K562 (cell line): ENCODE measurements around the gene SLC25A45. TPM values are rescaled to one million over a fixed set of nuclear protein-coding genes. Genes with fewer than 3 reads are reported as not detected.

Experiments
- ADNP ChIP-seq: fragments of 200-800 bp; sonication (Bioruptor generic); IDR thresholded peaks from 2 replicates; pipeline ENCODE4 v1.6.1; 2016; ENCODE audit warnings: missing genetic modification characterization, missing compliant biosample characterization
- CHAMP1 ChIP-seq: fragments of 450-650 bp; IDR thresholded peaks from 2 replicates; pipeline ENCODE4 v1.6.1; 2016; ENCODE audit warnings: mild to moderate bottlenecking
- CTBP1 ChIP-seq: fragments of 450-650 bp; IDR thresholded peaks from 2 replicates; pipeline ENCODE4 v1.6.1; 2016; ENCODE audit warnings: borderline replicate concordance
- GATAD2A ChIP-seq: fragments of 450-650 bp; IDR thresholded peaks from 2 replicates; pipeline ENCODE4 v1.6.1; 2017
- ILF3 ChIP-seq: fragments of 450-650 bp; IDR thresholded peaks from 2 replicates; pipeline ENCODE4 v1.6.1; 2018; ENCODE audit warnings: antibody characterized with exemption, mild to moderate bottlenecking, moderate library complexity, borderline replicate concordance
- LARP7 ChIP-seq: fragments of 450-650 bp; IDR thresholded peaks from 2 replicates; pipeline ENCODE4 v1.6.1; 2016
- MCM3 ChIP-seq: fragments of 450-650 bp; IDR thresholded peaks from 2 replicates; pipeline ENCODE4 v1.6.1; 2016
- PRMT5 ChIP-seq: sonication (generic); formaldehyde crosslinking; IDR thresholded peaks from 2 replicates; pipeline ENCODE4 v1.5.0; 2020; ENCODE audit warnings: missing genetic modification reagents
- TAL1 ChIP-seq: fragments of 450-650 bp; IDR thresholded peaks from 2 replicates; pipeline ENCODE4 v1.6.1; 2016; ENCODE audit warnings: mild to moderate bottlenecking
- U2AF2 ChIP-seq: fragments of 200-400 bp; formaldehyde crosslinking; optimal IDR thresholded peaks from 2 replicates; pipeline ENCODE3; 2017; ENCODE audit warnings: low read depth, mild to moderate bottlenecking, low read length
- ZNF398 ChIP-seq: fragments of 250-450 bp; sonication (Bioruptor Pico); IDR thresholded peaks from 2 replicates; pipeline ENCODE4 v1.8.0; 2021; ENCODE audit warnings: moderate library complexity, mild to moderate bottlenecking, inconsistent platforms
- ZNF79 ChIP-seq: fragments of 250-450 bp; sonication (Bioruptor Pico); IDR thresholded peaks from 2 replicates; pipeline ENCODE4 v1.4.0; 2020; ENCODE audit warnings: low read depth, mild to moderate bottlenecking, moderate library complexity
- polyA plus RNA-seq, 8 experiments: library from polyadenylated mRNA; depleted of rRNA in 4 of 8; stranded (reverse) in 5 of 8; unstranded in 3 of 8; fragments of >200 nt; fragmentation: Nextera tagmentation in 2 of 8; fragmentation: Illumina TruSeq in 1 of 8; extraction: Ambion mirVana in 2 of 8; extraction: Trizol in 1 of 8; gene quantifications; 2 replicates each; pipeline versions ENCODE4 v1.2.1 to v1.2.3, GENCODE V29; 2011 to 2014; ENCODE audit warnings: inconsistent platforms in 1 of 8, missing spikeins in 1 of 8
- total RNA-seq, 7 experiments: library from RNA; depleted of rRNA in 6 of 7; stranded (reverse); fragments of >200 nt in 6 of 7; fragmentation: Illumina TruSeq in 2 of 7; extraction: Trizol in 2 of 7; gene quantifications; 2 replicates each; pipeline versions ENCODE4 v1.2.1 to v1.2.3, GENCODE V29; 2011 to 2021; ENCODE audit warnings: low replicate concordance in 1 of 7
- TF ChIP-seq, protein P1 (sequence below): fragments of 250-450 bp; sonication (Bioruptor Pico); IDR thresholded peaks from 2 replicates; pipeline ENCODE4 v1.8.0; 2021; ENCODE audit warnings: borderline replicate concordance, mild to moderate bottlenecking, moderate library complexity; ENCODE audit not compliant: poor library complexity, severe bottlenecking
- TF ChIP-seq, protein P2 (sequence below): fragments of 250-450 bp; sonication (Bioruptor Pico); IDR thresholded peaks from 2 replicates; pipeline ENCODE4 v1.8.0; 2022; ENCODE audit warnings: inconsistent platforms, mild to moderate bottlenecking, moderate library complexity, borderline replicate concordance
- TF ChIP-seq, protein P3 (sequence below): fragments of 450-650 bp; IDR thresholded peaks from one replicate; pipeline ENCODE4 v1.6.1; 2018; ENCODE audit warnings: mild to moderate bottlenecking, moderate library complexity; ENCODE audit not compliant: partially characterized antibody

Gene SLC25A45
- total and polyA plus RNA-seq, 9 of the 15 experiments (the other 6 are each of a cell fraction or from before 2014, with no cell fraction given): 0.15 to 2.3 (median 0.68) TPM

GRCh38 chr11:65421794-65422632, 39.6 kb upstream of the SLC25A45 start (continued):
- TF ChIP-seq GATAD2A: no peak
- peak; percentile 47; the same call in 1 of the 2 replicates for TF ChIP-seq CTBP1
- no peak for TF ChIP-seq U2AF2
- TF ChIP-seq LARP7: no peak
- TF ChIP-seq, protein P1, sequence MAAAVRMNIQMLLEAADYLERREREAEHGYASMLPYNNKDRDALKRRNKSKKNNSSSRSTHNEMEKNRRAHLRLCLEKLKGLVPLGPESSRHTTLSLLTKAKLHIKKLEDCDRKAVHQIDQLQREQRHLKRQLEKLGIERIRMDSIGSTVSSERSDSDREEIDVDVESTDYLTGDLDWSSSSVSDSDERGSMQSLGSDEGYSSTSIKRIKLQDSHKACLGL (CRISPR knock-in tag): no peak
- peak; percentile 60; the same call in 1 of the 2 replicates for TF ChIP-seq ZNF79 (CRISPR knock-in tag)
- TF ChIP-seq MCM3: no peak
- TF ChIP-seq ADNP: no peak
- TF ChIP-seq, protein P2, sequence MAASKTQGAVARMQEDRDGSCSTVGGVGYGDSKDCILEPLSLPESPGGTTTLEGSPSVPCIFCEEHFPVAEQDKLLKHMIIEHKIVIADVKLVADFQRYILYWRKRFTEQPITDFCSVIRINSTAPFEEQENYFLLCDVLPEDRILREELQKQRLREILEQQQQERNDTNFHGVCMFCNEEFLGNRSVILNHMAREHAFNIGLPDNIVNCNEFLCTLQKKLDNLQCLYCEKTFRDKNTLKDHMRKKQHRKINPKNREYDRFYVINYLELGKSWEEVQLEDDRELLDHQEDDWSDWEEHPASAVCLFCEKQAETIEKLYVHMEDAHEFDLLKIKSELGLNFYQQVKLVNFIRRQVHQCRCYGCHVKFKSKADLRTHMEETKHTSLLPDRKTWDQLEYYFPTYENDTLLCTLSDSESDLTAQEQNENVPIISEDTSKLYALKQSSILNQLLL (CRISPR knock-in tag): 0 out of 2 replicates have a peak, but pooled peaks have one; percentile 24
- TF ChIP-seq, protein P3, sequence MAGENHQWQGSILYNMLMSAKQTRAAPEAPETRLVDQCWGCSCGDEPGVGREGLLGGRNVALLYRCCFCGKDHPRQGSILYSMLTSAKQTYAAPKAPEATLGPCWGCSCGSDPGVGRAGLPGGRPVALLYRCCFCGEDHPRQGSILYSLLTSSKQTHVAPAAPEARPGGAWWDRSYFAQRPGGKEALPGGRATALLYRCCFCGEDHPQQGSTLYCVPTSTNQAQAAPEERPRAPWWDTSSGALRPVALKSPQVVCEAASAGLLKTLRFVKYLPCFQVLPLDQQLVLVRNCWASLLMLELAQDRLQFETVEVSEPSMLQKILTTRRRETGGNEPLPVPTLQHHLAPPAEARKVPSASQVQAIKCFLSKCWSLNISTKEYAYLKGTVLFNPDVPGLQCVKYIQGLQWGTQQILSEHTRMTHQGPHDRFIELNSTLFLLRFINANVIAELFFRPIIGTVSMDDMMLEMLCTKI: no peak
- TF ChIP-seq PRMT5 (CRISPR knock-in tag): no peak
- peak; percentile 18; the same call in 1 of the 2 replicates for TF ChIP-seq TAL1
- no peak for TF ChIP-seq ILF3
- no peak for TF ChIP-seq CHAMP1
- TF ChIP-seq ZNF398 (CRISPR knock-in tag): no peak
